ENCODE data around the gene GADD45G.

The GADD45G gene

GRCh38 chr9:89619424-89620138 is 14.8 kb downstream of the GADD45G start:
- no peak for TF ChIP-seq CTCF (IDR thresholded peaks at IDR 0.05; ENCODE audit: low read depth, low read length)
- H3K4me3 ChIP-seq (ENCODE audit: low read depth, low read length), result no peak overlapping the region

- H3K4me3 ChIP-seq (ENCODE audit: low read depth, low read length), result no peak overlapping the region
- TF ChIP-seq CTCF (IDR thresholded peaks at IDR 0.05; ENCODE audit: low read depth, low read length), result no peak
Observed at GRCh38 chr9:89621031-89621430, 16.2 kb downstream of the GADD45G start.

GRCh38 chr9:89621676-89622075 is 16.9 kb downstream of the GADD45G start:
- no peak overlapping the region for H3K4me3 ChIP-seq (ENCODE audit: low read depth, low read length)
- no peak for TF ChIP-seq CTCF (IDR thresholded peaks at IDR 0.05; ENCODE audit: low read depth, low read length)

- no peak for TF ChIP-seq CTCF (IDR thresholded peaks at IDR 0.05; ENCODE audit: low read depth, low read length)
- H3K4me3 ChIP-seq (ENCODE audit: low read depth, low read length), result no peak overlapping the region
Observed at GRCh38 chr9:89622933-89623861, 18.4 kb downstream of the GADD45G start.

GRCh38 chr9:89623925-89624420 is 19.2 kb downstream of the GADD45G start:
- no peak for TF ChIP-seq CTCF (IDR thresholded peaks at IDR 0.05; ENCODE audit: low read depth, low read length)
- no peak overlapping the region for H3K4me3 ChIP-seq (ENCODE audit: low read depth, low read length)

GRCh38 chr9:89625721-89626687 is 21.2 kb downstream of the GADD45G start:
- no peak for TF ChIP-seq CTCF (IDR thresholded peaks at IDR 0.05; ENCODE audit: low read depth, low read length)
- no peak overlapping the region for H3K4me3 ChIP-seq (ENCODE audit: low read depth, low read length)

Data from WI38 (cell line).